Stimulated activated CD4-positive, alpha-beta T cell treated with anti-CD3 and anti-CD28 coated beads, Interleukin-12 subunit alpha, Interleukin-12 subunit beta, amount 100 ng/mL, for 4 hours (primary cell): Measurements from ENCODE around the gene BOC.

Experiments used
- DNase-seq: peaks from one replicate; pipeline ENCODE4 v3.0.0-alpha.2; 2020

BOC gene

DNA sequence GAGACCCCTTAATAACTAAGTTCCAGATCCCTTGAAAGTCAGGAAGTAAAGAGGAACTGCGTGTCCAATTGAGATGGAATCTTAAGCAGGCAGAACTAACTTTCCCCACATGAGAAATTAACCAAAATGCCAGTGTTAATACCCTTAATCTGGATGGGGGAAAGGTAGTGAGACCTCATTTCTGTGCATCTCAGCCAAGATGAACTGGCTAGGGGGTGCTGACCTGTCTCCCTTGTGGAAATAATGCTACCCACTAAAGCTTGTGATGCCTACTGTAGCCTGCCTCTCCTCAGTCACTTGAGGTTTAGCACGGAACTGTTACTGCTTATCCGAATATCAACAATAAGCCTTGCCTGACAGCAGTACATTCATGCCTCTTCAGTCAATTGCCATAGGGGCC lies 15.1 kb downstream of the BOC start:
- DNase-seq: no peak

DNA sequence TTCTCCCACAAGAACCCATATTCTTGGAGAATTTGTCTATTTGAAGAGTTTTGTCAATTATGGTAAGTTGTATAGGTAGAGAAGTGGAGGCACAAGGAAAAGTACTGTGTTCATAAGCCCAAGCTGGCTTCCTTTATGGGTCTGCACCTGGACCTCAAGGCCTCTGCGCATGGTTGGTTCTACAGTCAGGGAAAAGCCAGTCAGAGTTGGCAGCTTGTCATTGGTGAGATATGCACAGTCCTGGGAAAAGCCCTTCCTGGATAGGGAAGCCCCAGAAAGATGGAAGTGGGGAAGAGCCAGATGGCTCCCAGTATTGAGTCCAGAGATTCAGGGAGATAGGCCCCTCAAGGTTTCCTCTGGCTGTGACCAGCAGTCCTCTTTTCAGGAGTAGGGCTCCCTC lies 15.8 kb downstream of the BOC start:
- no peak for DNase-seq

DNA sequence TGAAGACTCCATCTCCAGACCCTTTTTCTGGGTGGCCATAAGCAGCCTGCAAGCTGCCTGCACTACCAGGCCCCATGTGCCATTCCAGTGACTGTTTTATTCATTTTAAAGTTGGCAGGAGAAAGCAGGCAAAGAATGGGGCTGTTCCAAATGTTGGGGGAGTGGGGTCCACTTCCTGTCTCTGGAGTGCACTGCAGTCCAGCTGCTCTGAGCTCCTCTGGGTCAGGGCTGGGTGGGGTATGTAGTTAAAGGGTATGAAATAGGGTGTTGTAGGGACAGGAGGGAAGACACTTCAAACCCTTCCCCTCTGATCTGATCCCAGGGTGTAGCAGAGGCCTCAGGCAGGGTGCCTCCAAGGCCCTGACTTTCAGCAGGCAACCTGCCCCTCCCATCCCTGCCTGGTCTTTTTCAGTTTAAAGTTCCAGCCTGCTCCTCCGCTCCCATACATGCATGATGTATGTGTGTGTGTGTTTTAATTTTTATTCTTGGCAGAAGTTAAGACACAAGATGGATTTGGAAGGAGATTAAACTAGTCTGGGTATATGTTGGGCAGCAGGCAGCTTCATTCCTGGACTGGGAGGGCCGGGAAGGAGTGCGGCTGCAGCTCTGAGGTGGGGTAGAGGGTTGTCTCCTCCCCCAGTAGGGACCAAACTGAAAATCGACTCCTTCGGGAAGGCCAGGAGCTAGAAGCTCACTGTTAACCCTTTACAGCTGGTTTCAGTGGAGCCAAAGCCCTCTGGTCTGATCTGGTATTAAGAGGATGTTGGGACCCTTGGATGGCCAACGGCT lies 17.3 kb downstream of the BOC start:
- no peak for DNase-seq

- DNase-seq: no peak
These were observed 20.0 kb downstream of the BOC start for GRCh38 chr3:113231391-113231790.

- no peak for DNase-seq
These were observed 20.5 kb downstream of the BOC start for GRCh38 chr3:113231827-113232253.

GRCh38 chr3:113232342-113232741 lies 21.0 kb downstream of the BOC start:
- no peak for DNase-seq

DNA sequence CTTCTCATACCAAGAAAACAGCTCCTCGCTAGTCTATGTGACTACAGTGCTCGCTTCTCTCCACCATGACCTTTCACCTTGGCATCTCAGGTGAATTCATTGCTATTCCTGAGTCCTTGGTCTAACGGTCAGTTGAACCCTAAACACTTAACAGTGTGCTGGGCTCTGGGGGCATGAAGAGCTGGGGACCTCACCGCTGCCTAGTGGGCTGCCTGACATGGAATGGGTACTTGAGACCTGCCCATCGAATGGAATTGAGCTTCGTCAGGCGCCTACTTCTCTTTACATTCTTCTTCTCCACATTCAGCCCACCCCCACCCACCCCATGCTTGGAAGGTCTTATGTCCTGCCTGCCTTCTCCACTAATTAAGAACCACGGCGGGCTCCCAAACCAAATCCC lies 22.1 kb downstream of the BOC start:
- no peak for DNase-seq

- no peak for DNase-seq
These were observed 22.7 kb downstream of the BOC start for GRCh38 chr3:113234028-113234427.

- no peak for DNase-seq
These were observed 23.4 kb downstream of the BOC start for GRCh38 chr3:113234688-113235260.

DNA sequence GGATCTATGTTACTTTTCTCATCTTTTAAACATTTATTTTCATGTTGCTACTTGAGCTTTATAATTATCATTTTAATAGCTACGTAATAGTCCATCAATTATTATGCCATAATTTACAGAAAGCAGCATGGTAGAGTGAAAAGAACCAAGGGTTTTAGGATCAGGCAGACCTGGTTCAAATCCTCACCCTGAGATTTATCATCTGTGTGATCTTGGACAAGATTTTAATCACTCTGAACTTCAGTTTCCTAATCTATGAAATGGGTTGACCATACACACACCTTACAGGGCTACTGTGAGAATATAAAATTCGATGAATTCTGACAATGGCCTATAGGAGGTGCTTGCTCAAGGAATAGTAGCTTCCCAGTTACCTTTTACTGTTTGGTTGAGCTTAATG lies 27.1 kb downstream of the BOC start:
- no peak for DNase-seq

GRCh38 chr3:113240841-113241240 lies 29.5 kb downstream of the BOC start:
- DNase-seq: no peak

DNA sequence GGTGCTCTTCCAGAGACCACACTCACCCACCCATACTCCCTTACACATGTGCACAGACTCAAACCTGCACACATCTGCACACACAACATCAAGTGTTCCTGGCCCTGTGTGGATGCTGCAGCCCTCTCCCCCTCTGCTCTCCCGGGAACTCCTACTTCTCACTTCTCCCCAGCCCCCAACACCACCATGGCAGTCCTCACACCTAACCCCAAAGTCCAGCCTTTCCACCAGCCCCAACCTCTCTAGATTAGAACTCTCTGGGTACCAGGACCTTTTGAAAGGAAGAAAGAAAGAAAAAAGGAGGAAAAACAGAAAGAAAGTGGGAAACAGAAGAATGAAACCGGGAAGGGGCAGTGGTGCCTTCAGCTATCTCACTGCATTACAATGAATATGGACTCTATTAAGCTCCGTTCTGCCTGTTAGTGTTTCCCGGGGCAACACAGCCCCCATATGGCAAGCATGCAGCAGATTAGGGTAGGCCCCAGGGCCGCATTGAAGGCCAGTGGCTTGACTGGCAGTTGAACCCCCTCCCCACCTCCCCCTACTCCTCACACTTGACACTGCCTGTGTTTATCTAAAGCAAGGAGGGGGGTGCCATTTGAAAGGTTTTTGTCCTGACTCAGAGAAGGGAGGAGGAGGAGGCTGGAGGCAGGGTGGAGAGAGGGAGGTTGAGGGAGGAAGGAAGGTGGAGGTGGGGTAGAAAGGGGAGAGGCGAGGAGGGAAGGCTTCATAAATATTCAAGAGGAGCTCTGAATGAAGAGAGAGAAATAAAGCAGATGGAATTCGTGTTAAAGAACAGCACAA lies 30.1 kb downstream of the BOC start:
- no peak for DNase-seq

- no peak for DNase-seq
These were observed 30.8 kb downstream of the BOC start for GRCh38 chr3:113242096-113242581.

DNA sequence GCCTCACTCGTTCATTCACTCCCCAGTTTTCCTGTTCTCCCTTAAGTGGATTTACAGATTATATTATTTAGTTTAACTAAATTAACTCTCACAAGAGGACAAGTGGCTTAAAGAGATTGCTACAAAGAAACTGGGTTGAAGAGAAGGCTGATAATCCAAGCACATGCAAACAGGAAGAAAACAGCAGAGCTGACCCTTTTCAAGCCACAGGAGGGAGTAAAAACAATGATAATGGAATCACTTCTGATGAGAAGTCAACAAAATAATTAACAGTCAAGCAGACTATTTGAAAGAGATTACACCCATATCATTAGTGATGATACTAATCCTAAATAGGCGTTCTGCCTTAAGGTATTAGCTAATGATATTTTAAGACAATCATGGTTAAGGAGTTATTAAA lies 31.7 kb downstream of the BOC start:
- no peak for DNase-seq

GRCh38 chr3:113243846-113244245 lies 32.5 kb downstream of the BOC start:
- no peak for DNase-seq

GRCh38 chr3:113245761-113246161 lies 34.4 kb downstream of the BOC start:
- no peak for DNase-seq

- DNase-seq: no peak
These were observed 35.7 kb downstream of the BOC start for GRCh38 chr3:113247068-113247467.

GRCh38 chr3:113247675-113248458 lies 36.5 kb downstream of the BOC start:
- no peak for DNase-seq

DNA sequence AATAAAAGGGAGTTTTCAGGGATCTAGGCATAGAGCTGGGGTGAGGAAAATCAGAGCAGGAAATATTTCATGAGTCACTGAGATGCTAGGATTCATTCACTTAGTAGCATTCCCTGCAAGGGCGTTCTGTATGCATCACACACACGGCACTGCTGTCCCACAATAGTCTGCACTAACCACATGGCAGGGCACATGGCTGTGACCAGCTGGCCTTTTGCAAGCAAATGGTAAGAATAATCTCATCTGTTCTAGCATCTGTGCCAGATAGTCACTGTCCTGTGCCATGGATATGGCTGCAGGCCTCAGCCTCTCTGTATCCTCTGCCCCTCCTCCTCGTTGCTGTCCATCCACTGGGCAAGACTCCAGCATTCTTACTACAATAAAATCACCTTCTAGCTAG lies 37.8 kb downstream of the BOC start:
- DNase-seq: no peak

GRCh38 chr3:113249601-113250000 lies 38.2 kb downstream of the BOC start:
- no peak for DNase-seq

- DNase-seq: no peak
These were observed 39.2 kb downstream of the BOC start for GRCh38 chr3:113250566-113250965.

DNA sequence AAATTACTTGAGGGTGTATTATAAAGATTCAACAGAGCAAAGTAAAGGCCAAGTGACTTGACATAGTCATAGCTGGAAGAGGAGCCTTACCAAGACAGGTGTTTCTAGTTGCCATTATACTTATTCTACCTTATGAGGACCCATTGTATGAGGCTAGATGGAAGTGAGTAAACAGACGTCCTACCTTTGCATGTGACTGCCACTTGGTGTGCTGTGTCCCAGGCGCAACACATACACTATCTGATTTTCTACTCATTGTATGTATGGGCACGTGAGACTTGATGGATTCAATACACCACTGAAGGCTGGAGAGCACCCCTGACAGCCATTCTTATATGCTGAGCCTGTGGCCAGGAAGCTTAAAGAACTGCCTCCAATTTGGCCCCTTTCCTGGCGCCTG lies 40.5 kb downstream of the BOC start:
- DNase-seq: no peak

- DNase-seq: no peak
These were observed 41.2 kb downstream of the BOC start for GRCh38 chr3:113252553-113252952.
